ENCODE data around the gene EPC1.

- TF ChIP-seq CTCF (IDR thresholded peaks at IDR 0.05; ENCODE audit: low read length), result no peak
- no peak for TF ChIP-seq EZH2 (optimal IDR thresholded peaks at IDR 0.05; ENCODE audit: low read depth, low read length)
These were observed 535 bp upstream of the EPC1 start for GRCh38 chr10:32347363-32348022.
